ENCODE data around the gene SFXN4. TPM values are rescaled to one million over a fixed set of nuclear protein-coding genes. Genes with fewer than 3 reads are reported as not detected.
A peak's percentile ranks its signal among the peaks of the same experiment; 100 is the strongest.

SFXN4 gene
- total and polyA plus RNA-seq, 2 of the 13 experiments (the other 11 are each of a cell fraction or from before 2014, with no cell fraction given) = 47.7 to 64.9 TPM

- TF ChIP-seq SNAPC4 (CRISPR knock-in tag; IDR thresholded peaks at IDR 0.05) (0 out of 2 replicates have a peak, but pooled peaks have one; percentile 23), KLF13 (CRISPR knock-in tag; IDR thresholded peaks at IDR 0.05) (no peak), ZNF350 (CRISPR knock-in tag; IDR thresholded peaks at IDR 0.05; ENCODE audit: borderline replicate concordance, low read depth) (peak; percentile 76; the same call in 1 of the 2 replicates), ZNF280B (CRISPR knock-in tag; IDR thresholded peaks at IDR 0.05; ENCODE audit: borderline replicate concordance) (no peak), KLF12 (CRISPR knock-in tag; IDR thresholded peaks at IDR 0.05; ENCODE audit: borderline replicate concordance) (no peak), ZNF414 (CRISPR knock-in tag; IDR thresholded peaks at IDR 0.05) (peak; percentile 76; the same call in 1 of the 2 replicates), MYNN (CRISPR knock-in tag; IDR thresholded peaks at IDR 0.05; ENCODE audit: low read depth) (no peak; the same call in 1 of the 2 replicates), ZNF10 (CRISPR knock-in tag; IDR thresholded peaks at IDR 0.05; ENCODE audit: borderline replicate concordance, low read depth) (no peak), FOXK1 (CRISPR knock-in tag; IDR thresholded peaks at IDR 0.05; ENCODE audit: borderline replicate concordance, low read depth) (peak; percentile 73; the same call in 1 of the 2 replicates), ZNF44 (CRISPR knock-in tag; IDR thresholded peaks at IDR 0.05) (no peak), ZNF207 (IDR thresholded peaks at IDR 0.05; ENCODE audit: borderline replicate concordance) (no peak), ZNF142 (CRISPR knock-in tag; IDR thresholded peaks at IDR 0.05) (no peak), ZNF354B (CRISPR knock-in tag; IDR thresholded peaks at IDR 0.05) (peak; percentile 83; the same call in 1 of the 2 replicates)
Observed at GRCh38 chr10:119113751-119114732, 51.5 kb downstream of the SFXN4 start (continued).
